ENCODE results near the gene BMPR2.
"Not testable (repeated sequence)": the region's sequence is repeated elsewhere in the genome, so short reads cannot be mapped to it uniquely, and the experiment has no call there.

The BMPR2 gene

GRCh38 chr2:202535290-202535689 is 159.2 kb downstream of the BMPR2 start:
- DNase-seq (ENCODE audit: low read depth), result not testable (repeated sequence)

GRCh38 chr2:202541137-202541536 is 165.0 kb downstream of the BMPR2 start:
- no peak for DNase-seq (ENCODE audit: low read depth)

DNA sequence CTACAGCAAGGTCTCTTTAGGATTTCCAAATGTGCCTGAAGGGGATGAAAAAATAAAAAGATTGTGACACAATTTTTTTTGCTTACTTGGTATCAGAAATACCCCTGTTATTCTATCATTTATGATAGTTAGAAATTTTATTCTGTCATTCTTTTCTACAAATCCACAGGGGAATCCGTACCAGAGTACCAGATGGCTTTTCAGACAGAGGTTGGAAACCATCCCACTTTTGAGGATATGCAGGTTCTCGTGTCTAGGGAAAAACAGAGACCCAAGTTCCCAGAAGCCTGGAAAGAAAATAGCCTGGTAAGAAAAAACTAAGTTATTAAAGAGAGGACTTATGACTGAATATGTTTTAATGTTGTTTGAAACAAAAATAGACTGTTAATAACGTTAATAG is 166.0 kb downstream of the BMPR2 start:
- no peak for DNase-seq (ENCODE audit: low read depth)

GRCh38 chr2:202545523-202545922 is 169.4 kb downstream of the BMPR2 start:
- DNase-seq (ENCODE audit: low read depth), result no peak

DNA sequence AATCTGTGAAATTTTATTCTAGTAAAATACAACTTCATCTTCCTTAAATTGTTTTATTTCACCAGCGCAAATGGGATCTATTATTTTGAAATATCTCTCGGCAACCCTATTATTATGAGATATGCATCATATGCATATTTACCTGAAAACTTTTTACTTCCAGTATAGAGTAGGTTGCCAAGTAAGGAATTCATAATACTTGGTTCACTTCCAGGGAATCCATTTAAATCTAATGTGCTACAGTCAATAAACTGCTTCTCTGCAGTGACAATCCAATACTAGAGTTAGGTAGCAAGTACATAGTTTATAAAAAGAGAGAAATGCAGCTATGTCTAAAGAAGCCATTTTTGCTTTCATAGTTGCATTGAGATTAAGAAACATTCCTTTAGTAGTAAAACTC is 169.8 kb downstream of the BMPR2 start:
- DNase-seq (ENCODE audit: low read depth), result no peak

DNA sequence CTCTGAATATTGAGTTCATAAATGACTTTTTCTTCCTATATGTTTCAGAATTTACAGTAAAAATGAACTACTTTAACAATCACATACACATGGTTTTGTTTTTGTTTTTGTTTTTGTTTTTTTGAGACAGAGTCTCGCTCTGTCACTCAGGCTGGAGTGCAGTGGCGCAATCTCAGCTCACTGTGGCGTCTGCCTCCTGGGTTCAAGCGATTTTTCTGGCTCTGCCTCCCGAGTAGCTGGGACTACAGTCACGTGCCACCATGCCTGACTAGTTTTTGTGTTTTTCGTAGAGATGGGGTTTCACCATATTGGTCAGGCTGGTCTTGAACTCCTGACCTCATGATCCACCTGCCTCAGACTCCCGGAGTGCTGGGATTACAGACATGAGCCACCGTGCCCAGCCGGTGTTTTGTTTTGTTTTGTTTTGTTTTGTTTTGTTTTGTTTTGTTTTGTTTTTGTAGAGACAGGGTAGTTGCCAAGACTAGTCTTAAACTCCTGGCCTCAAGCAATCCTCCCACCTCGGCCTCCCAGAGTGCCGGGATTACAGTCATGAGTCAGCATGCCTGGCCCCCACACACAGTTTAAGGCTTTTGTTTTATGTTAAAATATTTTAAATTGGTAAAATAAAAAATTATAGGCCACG is 170.5 kb downstream of the BMPR2 start:
- DNase-seq (ENCODE audit: low read depth), result not testable (repeated sequence)

- DNase-seq (ENCODE audit: low read depth), result no peak
Measured at GRCh38 chr2:202548240-202548639, 172.1 kb downstream of the BMPR2 start.

DNA sequence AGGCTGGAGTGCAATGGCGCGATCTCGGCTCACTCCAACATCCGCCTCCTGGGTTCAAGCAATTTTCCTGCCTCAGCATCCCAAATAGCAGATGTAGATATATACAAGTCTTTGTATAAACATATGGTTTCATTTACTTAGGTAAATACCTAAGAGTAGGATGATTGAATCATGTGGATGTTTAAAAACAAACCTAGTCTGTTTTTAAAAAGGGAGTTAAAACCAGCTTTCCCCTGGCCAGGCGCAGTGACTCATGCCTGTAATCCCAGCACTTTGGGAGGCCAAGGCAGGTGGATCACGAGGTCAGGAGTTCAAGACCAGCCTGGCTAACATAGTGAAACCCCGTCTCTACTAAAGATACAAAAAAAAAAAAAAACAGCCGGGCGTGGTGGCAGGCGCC is 174.9 kb downstream of the BMPR2 start:
- DNase-seq (ENCODE audit: low read depth), result not testable (repeated sequence)

- DNase-seq (ENCODE audit: low read depth), result no peak
Measured at GRCh38 chr2:202555356-202555755, 179.2 kb downstream of the BMPR2 start.

DNA sequence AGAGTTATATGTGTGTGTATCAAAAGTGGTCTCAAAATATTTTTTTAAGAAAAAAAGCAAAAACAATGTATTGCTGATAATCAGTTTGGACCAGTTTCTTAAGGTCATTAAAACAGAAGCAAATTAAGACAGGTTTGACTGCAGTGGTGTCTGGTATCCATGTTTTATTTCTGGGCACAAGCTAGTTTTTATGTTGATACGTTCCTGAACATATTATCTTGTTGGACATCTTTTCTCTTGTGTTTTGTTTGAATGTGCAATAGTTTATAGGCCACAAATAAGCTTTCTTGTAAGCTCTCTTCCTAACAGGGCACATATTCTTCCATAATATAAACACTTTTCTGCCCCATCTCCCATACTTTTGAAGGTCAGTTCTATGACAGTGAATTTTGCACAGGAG is 184.1 kb downstream of the BMPR2 start:
- DNase-seq (ENCODE audit: low read depth), result no peak

- no peak for DNase-seq (ENCODE audit: low read depth)
Measured at GRCh38 chr2:202564226-202564625, 188.1 kb downstream of the BMPR2 start.

DNA sequence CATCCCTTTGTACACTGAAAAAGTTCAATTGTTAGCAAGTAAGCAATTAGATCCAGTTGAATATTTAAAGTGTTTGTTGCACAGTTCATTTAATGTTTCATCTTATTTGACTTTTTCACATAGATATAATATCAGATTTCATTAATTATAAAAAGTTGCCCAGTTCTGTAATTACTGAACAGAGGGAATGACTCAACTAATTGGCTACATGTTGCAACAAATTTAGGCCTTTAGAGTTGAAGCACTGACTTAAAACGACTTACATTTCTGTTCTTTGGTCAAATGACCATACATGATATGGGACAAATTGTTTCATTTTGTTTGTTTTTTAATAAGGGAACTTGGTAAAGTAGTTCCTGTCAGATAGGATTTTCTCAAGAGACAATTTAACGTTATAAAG is 190.2 kb downstream of the BMPR2 start:
- DNase-seq (ENCODE audit: low read depth), result no peak

DNA sequence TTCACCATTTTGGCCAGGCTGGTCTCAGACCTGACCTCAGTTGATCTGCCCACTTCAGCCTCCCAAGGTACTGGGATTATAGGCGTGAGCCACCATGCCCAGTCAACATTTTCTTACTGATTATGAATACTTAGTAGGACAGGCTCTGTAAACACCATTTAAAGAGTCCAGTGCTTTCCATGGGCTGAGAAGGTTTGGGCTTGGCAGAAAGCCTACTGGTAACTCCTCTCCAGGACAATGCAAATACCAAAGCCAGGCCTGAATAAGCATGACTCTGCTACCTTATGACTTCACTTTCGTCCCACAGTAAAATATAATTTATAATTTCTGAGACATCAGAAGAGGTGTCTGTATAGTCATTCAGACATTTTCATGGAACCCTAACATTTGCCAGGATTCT is 198.4 kb downstream of the BMPR2 start:
- no peak for DNase-seq (ENCODE audit: low read depth)

- not testable (repeated sequence) for DNase-seq (ENCODE audit: low read depth)
Measured at GRCh38 chr2:202575194-202575593, 199.1 kb downstream of the BMPR2 start.

GRCh38 chr2:202577250-202578183 is 201.4 kb downstream of the BMPR2 start:
- no peak for DNase-seq (ENCODE audit: low read depth)

DNA sequence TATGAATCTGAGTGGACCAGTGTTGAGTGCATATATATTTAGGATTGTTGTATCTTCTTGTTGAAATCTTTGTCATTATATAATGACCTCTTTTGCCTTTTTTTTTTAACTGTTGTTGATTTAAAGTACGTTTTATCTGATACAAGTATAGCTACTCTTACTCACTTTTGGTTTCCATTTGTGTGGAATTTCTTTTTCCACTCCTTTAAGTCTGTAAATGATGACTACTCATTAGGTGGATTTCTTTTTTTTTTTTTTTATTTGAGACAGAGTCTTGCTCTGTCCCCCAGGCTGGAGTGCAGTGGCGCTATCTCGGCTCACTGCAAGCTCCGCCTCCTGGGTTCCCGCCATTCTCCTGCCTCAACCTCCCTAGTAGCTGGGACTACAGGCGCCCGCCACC is 206.7 kb downstream of the BMPR2 start:
- not testable (repeated sequence) for DNase-seq (ENCODE audit: low read depth)

GRCh38 chr2:202583709-202584219 is 207.6 kb downstream of the BMPR2 start:
- DNase-seq (ENCODE audit: low read depth), result no peak

GRCh38 chr2:202588647-202589581 is 212.8 kb downstream of the BMPR2 start:
- peak; percentile 51 for DNase-seq (ENCODE audit: low read depth)

GRCh38 chr2:202589582-202589949 is 213.4 kb downstream of the BMPR2 start:
- no peak for DNase-seq (ENCODE audit: low read depth)

DNA sequence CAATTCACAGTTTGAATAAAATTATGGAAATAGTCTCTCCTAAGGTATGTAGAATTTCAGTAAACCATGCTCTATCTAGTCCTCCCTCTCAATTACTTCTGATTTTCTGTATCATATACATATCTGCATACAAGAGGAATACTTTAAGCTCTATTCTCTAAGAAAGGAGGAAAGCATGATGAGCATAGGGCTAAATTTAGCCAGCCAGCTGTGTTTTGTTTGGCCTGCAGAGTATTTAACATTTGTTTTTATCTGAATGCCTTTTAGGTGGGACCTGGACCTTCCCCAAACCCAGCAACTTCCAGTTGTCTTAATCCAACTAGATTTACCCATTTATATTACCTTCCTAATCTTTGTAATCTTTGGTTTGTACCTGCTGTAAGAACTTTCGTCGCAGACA is 216.4 kb downstream of the BMPR2 start:
- DNase-seq (ENCODE audit: low read depth), result no peak

GRCh38 chr2:202599105-202599504 is 223.0 kb downstream of the BMPR2 start:
- no peak for DNase-seq (ENCODE audit: low read depth)

DNA sequence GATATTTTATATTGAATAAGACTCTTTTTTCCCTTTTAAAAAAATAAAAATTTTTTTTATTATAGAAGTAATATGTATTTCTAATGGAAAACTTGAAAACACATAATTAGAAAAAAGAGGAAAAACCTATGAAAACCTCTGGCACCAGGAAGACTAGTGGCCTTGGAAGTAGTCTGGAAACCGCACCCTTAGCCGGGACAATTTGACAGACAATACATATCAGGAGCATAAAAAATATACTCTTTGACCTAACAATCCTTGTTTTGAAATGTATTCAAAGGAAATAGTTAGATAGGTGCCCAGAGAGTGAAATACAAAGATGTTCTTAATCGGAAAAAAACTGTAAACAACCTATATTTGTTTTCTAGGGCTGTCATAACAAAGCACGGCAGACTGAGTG is 223.8 kb downstream of the BMPR2 start:
- no peak for DNase-seq (ENCODE audit: low read depth)

Measured in T follicular helper cell (primary cell).